GM21576 (cell line): Measurements from ENCODE around the gene COL9A3.
"Not testable (repeated sequence)": the region's sequence is repeated elsewhere in the genome, so short reads cannot be mapped to it uniquely, and the experiment has no call there.

Experiments
- ATAC-seq: cut with Tn5 transposase; IDR thresholded peaks from one replicate; pipeline ENCODE4 v1.9.1; 2021; ENCODE audit warnings: mild to moderate bottlenecking, moderate library complexity; ENCODE audit not compliant: unreplicated experiment

COL9A3 gene

GRCh38 chr20:62852841-62853240 is 36.0 kb downstream of the COL9A3 start:
- ATAC-seq: no peak

GRCh38 chr20:62853304-62853703 is 36.5 kb downstream of the COL9A3 start:
- ATAC-seq: not testable (repeated sequence)

- no peak for ATAC-seq
Measured at GRCh38 chr20:62854121-62854520, 37.3 kb downstream of the COL9A3 start.

GRCh38 chr20:62855120-62855519 is 38.3 kb downstream of the COL9A3 start:
- ATAC-seq: no peak

DNA sequence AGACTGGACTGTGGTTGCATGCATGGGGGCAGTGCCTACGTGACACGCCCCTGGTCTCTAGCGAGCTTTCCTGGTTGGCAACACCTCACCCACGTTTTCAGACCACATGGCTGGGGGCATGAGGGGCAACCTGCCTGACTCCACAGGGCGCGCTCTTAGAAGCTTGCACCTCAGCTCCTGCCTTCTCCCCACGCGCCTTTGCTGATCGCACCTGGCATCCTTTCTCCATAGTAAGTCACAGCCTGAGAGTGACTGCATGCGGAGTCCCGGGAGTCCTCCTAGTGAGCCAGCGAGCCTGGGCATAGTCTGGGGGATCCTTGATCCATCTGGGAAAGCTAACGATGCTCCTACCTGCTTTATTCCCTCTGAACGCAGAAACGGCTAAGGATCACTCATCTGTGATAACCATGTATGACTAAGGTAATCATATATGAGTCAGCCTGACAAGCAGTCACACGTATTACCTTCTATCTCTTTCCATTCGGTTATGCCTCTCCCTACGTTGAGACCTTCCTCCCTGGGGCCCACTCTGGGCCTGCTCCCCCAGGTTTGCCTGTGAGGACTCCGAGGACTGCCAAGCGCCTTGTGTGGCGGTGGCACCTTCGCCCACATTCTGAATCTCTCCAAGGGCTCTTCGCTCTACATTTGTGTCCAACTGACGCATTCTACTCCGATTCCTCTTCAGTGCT is 40.2 kb downstream of the COL9A3 start:
- no peak for ATAC-seq

- ATAC-seq: no peak
Measured at GRCh38 chr20:62858058-62858830, 41.4 kb downstream of the COL9A3 start.

DNA sequence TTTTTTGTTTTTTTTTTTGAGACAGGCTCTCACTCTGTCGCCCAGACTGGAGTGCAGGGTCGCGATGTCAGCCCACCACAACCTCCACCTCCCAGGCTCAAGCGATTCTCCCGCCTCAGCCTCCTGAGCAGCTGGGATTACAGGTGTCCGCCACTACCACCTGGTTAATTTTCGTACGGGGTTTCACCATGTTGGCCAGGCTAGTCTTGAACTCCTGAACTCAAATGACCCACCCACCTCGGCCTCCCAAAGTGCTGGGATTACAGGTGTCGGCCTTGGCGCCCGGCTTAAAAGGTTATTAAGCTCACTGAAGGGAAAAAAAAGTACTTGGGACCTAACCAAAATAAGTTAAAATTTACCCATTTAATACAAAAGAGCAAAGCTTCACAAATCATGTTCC is 42.9 kb downstream of the COL9A3 start:
- ATAC-seq: no peak

DNA sequence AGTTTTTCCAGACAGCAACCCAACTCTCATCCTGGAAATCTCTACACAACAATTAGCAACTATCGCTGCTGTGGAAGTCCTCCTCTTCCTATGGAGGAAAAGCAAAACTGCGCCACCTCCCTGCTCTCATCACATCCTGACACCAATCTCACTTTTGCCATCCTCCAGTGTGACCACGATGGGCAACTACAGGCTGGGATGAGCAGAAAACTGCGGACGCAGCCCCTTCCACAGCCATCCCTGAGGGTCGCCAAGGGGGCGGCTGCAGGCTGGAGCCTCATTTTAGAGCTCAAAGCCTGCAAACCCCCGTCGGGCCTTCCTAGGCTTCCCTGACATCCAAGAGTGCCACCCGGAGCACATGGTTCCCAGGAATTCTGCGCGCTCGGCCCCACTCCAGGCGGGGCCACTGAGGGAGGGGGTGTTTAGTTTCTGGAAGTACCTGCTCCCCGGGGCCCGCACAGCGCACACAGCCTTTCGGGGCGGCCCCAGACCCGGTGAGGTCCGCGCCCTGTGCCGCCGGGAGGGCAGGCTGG is 43.6 kb downstream of the COL9A3 start:
- no peak for ATAC-seq

DNA sequence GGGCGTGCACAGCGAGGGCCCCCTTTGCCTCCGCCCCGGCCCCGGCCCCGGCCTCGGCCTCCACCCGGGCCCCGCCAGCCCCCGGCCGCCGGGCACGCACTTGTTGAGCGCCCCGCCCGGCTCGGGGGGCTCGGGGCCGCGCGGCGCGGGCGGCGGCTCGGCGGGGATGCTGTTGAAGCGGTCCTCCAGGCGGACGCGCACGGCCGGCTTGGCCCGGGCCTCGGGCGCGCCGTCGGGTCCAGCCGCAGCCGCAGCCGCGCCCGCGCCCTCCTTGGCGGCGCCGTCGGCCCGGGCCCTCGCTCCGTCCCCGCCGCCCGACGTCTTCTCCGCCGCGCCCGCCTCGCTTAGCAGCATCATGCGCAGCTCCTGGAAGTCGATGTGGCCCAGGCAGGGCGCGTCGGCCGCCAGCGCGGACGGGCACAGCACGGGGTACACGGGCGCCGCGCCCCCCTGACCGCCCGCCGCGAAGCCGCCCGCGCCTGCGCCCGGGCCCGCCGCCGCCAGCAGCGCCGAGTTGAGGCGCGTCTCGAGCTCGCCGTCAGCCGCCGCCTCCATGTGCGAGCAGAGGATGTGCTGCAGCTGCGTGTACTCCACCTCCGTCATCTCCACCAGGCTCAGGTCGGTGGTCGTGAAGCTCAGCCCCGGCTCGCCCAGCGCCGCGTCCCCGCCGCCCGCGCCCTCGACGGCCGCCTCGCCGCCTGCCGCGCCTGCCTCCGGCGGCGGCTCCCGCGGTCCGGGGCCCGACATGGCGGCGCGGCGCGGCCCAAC is 44.3 kb downstream of the COL9A3 start:
- peak; percentile 23 for ATAC-seq

- peak; percentile 64 for ATAC-seq
Measured at GRCh38 chr20:62861726-62862336, 45.0 kb downstream of the COL9A3 start, which contains the start of gene TCFL5. Gene TCFL5, minus strand, starts transcription at chr20:62861822. Its CDS starts 152 bp downstream, at chr20:62861670.

GRCh38 chr20:62864207-62864606 is 47.4 kb downstream of the COL9A3 start:
- no peak for ATAC-seq

- ATAC-seq: no peak
Measured at GRCh38 chr20:62872184-62872847, 55.5 kb downstream of the COL9A3 start.

GRCh38 chr20:62872862-62873261 is 56.0 kb downstream of the COL9A3 start:
- no peak for ATAC-seq

- ATAC-seq: no peak
Measured at GRCh38 chr20:62873280-62873679, 56.4 kb downstream of the COL9A3 start.

- ATAC-seq: not testable (repeated sequence)
Measured at GRCh38 chr20:62873681-62874031, 56.8 kb downstream of the COL9A3 start.

DNA sequence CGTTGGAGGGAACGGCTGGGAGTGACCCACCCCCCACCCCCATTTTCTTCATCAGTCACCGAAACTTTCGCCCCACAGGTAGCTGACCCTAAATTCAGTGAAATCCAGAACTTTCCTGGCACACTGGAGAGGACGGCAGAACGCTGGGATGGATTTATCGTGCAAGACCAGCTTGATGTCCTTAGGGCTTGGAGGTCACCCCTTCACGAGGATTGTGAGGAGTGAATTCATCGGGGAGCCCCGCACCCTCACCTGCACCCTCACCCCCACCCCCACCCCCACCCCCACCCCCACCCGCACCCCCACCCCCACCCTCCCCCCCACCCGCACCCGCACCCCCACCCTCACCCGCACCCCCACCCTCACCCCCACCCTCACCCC is 58.1 kb downstream of the COL9A3 start:
- ATAC-seq: no peak

GRCh38 chr20:62875419-62876361 is 58.8 kb downstream of the COL9A3 start:
- ATAC-seq: no peak

DNA sequence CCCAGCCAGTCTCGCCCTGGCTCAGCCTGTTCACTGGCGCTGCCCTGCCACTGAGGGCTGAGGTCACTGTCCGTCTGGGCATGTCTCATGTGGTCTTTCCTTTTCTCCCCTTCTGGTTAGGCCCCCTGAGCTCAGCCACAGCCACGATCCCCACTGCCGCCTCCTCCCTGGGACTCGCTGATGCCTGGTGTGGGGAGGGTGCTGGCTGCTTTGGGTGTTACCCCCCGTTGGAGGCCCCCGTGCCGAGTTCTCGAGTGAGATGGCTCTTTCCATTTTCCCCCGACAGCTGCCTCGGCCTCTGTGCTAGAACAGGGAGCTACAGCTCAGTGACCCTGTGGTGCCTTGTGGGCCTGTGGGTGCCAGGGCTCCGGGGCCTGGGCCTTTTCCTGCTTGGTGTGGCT is 59.7 kb downstream of the COL9A3 start:
- no peak for ATAC-seq
